ENCODE measurements around the gene AGBL3.
"Not testable (repeated sequence)": the region's sequence is repeated elsewhere in the genome, so short reads cannot be mapped to it uniquely, and the experiment has no call there.

AGBL3 gene

GRCh38 chr7:135171581-135172291, 185.4 kb downstream of the AGBL3 start:
- not testable (repeated sequence) for DNase-seq, H3K9me3 Mint-ChIP-seq, H3K27me3 Mint-ChIP-seq, ATAC-seq
- H3K4me3 Mint-ChIP-seq: peak overlapping the region; percentile 51 to 93
- peak overlapping the region in 1 of 2 donors; percentile 61 for H3K27ac Mint-ChIP-seq
- H3K4me1 Mint-ChIP-seq: peaks cover 52% of the 10 kb centered on the region

DNA sequence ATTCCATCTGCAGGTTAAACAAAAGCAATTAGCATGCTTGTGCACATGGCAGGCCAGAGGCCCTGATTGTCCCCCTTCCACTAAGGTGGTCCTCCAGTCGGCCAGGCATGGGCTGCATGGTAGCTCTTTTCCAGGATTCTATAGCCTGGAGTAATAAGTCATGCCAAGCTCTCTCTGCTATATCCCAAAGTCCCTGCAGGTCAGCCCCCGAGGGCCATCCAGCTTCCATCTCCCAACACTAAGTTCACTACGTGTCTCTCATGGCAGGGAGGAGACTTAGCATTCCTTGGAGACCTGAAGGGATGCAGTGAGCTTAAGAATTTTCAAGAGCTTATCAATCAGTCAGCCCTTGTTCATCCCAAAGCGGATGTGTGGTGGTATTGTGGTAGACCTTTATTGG, 187.6 kb downstream of the AGBL3 start:
- not testable (repeated sequence) for DNase-seq, H3K27ac Mint-ChIP-seq, H3K27me3 Mint-ChIP-seq

GRCh38 chr7:135174941-135175340, 188.6 kb downstream of the AGBL3 start:
- Mint-ChIP-seq H3K4me1 (peaks cover 20% of the 10 kb centered on the region), H3K9me3 (peaks cover 0 to 12% of the 10 kb centered on the region in 2 donors), H3K27ac (no peak overlapping the region), H3K4me3 (no peak overlapping the region), H3K27me3 (no peaks in the 10 kb centered on the region)
- no peak for DNase-seq
- no peak for ATAC-seq

More for the DNA sequence above, 187.6 kb downstream of the AGBL3 start:
- ATAC-seq, H3K4me3 Mint-ChIP-seq, H3K9me3 Mint-ChIP-seq: not testable (repeated sequence)
- H3K4me1 Mint-ChIP-seq: peaks cover 30% of the 10 kb centered on the region

DNA sequence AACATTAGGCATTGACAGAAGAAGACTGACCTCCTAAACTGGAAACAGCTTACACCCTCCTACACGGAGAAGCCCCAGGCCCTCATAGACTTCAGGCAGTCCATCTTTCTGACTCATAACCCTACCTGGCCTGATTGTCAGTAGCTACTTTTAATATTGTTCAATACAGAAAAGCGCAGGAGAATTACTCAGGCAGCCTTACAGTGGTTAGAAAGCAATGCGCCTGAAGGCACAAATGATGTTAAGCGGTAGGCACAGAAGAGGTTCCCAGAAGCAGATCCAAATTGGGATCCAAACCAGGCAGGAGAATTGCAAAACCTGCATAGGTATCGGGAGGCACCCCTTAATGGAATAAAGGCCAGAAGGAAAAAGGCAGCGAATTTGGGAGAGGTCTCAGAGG, 189.6 kb downstream of the AGBL3 start:
- no peak overlapping the region for H3K4me3 Mint-ChIP-seq
- peaks cover 16% of the 10 kb centered on the region for H3K4me1 Mint-ChIP-seq
- no peaks in the 10 kb centered on the region for H3K27me3 Mint-ChIP-seq
- H3K27ac Mint-ChIP-seq: no peak overlapping the region
- no peak for ATAC-seq
- H3K9me3 Mint-ChIP-seq: peaks cover 0 to 12% of the 10 kb centered on the region in 2 donors
- DNase-seq: no peak

DNA sequence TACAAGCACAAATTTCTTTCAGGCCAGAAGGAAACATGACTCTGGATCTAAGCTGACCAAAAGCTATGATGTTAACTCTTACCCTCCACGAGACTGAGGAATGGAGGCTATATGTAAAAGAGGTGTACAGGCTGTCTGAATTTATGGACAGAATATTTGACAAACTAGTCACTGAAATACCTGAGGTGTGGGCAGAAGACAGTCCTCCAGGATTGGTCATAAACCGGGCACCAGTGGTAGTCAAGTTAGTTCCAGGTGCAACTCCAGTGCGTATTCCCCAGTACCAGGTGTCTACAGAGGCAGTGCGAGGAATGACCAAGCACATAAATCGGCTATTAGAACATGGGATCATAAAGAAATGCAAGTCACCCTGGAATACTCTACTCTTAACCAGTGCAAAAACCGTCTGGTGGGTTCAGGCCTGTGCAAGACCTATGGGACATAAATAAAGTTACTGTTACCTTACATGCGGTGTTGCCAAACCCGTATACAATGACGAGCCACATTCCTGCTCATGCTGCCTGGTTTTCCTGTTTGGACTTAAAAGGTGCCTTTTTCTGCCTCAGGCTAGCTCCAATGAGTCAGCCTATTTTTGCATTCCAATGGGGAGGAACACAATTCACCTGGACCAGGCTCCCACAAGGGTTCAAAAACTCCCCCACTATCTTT, 190.9 kb downstream of the AGBL3 start:
- Mint-ChIP-seq H3K9me3 (peaks cover 9 to 25% of the 10 kb centered on the region in 2 donors), H3K4me3 (no peak overlapping the region), H3K27me3 (no peaks in the 10 kb centered on the region), H3K4me1 (peaks cover 3% of the 10 kb centered on the region), H3K27ac (no peak overlapping the region)
- ATAC-seq (no peak), DNase-seq (no peak)

DNA sequence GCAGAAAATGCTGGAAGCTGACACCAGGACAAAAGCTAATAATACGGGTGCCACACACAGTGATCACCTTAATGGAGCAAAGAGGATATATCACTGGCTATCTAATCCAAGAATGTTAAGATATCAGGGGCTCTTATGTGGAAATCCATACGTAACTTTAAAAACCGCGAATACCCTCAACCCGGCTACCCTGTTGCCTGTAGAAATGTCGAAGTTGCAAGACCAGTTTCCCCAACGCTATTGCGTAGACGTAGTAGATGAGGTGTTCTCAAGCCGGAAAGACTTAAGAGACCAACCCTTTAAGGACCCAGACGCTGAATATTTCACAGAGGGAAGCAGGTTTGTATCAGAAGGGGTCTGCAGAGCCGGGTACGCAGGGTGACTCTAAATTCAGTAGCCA, 192.1 kb downstream of the AGBL3 start:
- Mint-ChIP-seq H3K27ac (no peak overlapping the region), H3K27me3 (no peaks in the 10 kb centered on the region), H3K4me3 (no peak overlapping the region), H3K9me3 (peaks cover 14 to 37% of the 10 kb centered on the region in 2 donors), H3K4me1 (no peaks in the 10 kb centered on the region)
- ATAC-seq: no peak
- no peak for DNase-seq

- no peak overlapping the region for H3K4me3 Mint-ChIP-seq
- ATAC-seq (no peak), DNase-seq (no peak)
- peaks cover 14 to 42% of the 10 kb centered on the region in 2 donors for H3K9me3 Mint-ChIP-seq
- no peaks in the 10 kb centered on the region for H3K27me3 Mint-ChIP-seq
- no peak overlapping the region for H3K27ac Mint-ChIP-seq
- no peaks in the 10 kb centered on the region for H3K4me1 Mint-ChIP-seq
These were observed 193.1 kb downstream of the AGBL3 start for GRCh38 chr7:135179321-135179925.

GRCh38 chr7:135180122-135180521, 193.8 kb downstream of the AGBL3 start:
- Mint-ChIP-seq H3K4me3 (no peak overlapping the region), H3K27ac (no peak overlapping the region), H3K27me3 (no peaks in the 10 kb centered on the region), H3K4me1 (no peaks in the 10 kb centered on the region), H3K9me3 (peaks cover 14 to 42% of the 10 kb centered on the region in 2 donors)
- ATAC-seq (peak; percentile 85), DNase-seq (peak in 1 of 2 donors; percentile 45)

DNA sequence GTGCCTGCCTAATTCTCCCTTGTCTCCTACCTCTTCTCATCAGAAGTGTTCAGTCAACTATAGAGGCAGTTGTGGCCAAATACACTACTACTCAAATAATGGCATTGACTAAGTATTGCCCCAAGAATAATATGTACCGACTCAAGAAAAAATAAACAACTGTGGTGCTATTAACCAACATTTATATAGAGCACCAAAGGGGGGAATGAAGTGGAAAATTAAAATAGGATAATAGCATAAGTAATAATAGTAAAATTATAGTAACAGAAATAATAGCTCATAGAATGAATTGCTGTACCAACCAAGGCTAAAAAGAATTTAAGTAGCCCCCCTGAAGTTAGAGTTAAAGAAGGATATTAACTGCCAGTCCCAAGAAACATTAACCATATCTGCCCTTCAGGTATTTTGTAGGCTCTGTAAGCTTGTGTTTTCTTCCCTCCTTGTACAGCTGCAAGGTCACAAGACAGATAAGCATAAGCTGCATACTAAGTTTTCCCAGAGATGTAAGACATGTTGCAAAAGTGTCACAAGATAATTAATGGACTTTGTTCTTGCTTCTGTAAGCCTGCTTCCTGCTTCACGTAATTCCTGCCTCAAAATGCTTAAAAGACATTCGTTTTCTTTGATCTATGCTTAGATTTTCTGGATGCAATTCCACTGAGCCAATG, 195.1 kb downstream of the AGBL3 start:
- Mint-ChIP-seq H3K4me3 (no peak overlapping the region), H3K27ac (no peak overlapping the region), H3K9me3 (peaks cover 14 to 42% of the 10 kb centered on the region in 2 donors)

DNA sequence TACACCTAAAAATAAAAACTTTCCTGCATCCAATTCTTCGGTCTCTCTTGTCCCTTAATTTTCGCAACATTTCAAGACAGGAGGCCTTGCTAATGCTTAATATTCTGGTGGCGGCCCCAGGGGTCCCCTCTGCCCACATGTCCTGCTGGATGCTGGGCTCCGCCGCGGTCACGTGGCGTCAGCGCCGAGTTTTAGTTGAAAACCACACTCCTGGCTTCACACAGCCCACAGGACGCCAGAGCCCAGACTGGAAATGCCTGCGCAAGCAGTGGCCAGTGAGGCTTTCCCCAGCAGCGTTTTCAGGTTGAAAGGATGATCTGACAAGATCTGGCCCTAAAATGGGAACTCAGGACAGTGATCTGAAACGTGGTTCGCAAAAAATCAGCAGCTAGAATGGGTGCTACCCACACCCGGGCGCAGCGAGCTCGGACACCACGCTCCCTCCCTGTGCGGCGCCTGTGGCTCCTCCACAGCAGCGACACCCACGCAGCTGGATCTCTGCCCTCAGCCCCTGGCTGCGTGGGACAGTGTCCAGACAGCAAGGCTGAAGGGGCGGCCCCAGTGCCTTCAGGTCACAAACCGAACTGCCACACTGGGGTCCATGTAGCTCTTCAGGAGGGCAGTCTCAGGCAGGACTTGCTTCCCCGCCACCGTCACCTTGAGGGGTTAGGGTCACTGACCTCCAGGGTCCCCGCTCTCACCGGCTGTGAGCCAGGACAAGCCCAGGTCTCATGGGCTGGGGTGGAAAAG, 195.8 kb downstream of the AGBL3 start:
- H3K27me3 Mint-ChIP-seq: no peaks in the 10 kb centered on the region
- no peak for DNase-seq
- peaks cover 14 to 42% of the 10 kb centered on the region in 2 donors for H3K9me3 Mint-ChIP-seq
- peaks cover 11% of the 10 kb centered on the region for H3K4me1 Mint-ChIP-seq
- no peak overlapping the region for H3K27ac Mint-ChIP-seq
- ATAC-seq: no peak
- no peak overlapping the region for H3K4me3 Mint-ChIP-seq

More for the DNA sequence above, 195.1 kb downstream of the AGBL3 start:
- Mint-ChIP-seq H3K27me3 (no peaks in the 10 kb centered on the region), H3K4me1 (peaks cover 4% of the 10 kb centered on the region)
- ATAC-seq (no peak), DNase-seq (no peak)

DNA sequence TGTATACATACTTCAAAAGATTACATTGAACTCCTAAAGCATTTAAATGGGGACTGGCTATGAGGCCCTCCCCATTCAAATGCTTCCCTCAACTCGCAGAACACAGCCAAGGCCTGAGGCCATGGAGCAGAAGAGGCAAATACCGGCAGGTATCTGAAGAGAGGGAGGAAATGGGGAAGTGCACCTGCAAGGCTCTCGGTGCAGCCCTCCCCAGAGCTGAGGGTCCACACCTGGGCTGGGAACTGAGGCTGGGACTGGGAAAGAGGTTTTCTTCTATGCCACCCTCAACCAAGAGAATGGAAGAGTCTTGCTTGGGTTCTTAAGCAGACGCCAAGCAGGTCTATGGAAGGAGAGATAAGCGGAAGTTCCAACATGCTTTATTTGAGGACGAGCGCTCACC, 197.2 kb downstream of the AGBL3 start:
- Mint-ChIP-seq H3K4me1 (peaks cover 11% of the 10 kb centered on the region), H3K27me3 (no peaks in the 10 kb centered on the region), H3K9me3 (peaks cover 14 to 41% of the 10 kb centered on the region in 2 donors), H3K27ac (no peak overlapping the region), H3K4me3 (no peak overlapping the region)
- DNase-seq (no peak), ATAC-seq (no peak)

DNA sequence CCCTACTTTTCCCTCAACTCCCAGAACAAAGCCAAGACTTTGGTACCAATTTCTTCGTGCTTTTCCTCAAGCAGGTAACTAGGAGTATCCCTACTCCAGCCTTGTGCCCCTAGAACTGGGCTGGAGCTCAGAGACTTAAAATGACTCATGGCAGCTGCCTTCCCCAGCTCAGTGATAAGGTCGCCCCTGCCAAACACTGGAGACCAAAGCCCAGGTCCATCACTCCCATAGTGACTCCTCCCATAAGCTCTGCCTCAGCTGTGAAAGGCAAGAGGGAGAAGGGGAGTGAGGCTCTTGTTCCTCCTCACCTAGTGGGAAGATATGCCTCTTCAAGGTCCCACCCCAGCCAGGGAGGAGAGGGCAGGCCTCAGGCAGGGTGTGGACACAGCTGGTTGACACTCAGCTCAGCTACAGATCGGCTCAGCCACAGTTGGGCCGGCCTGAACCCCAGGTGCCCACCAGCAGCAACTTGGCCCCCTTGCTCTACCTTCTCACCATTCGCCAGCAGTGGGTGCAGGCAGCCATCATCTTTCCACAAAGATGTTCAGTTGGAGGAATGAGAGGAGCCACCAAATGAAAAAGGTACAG, 198.0 kb downstream of the AGBL3 start:
- Mint-ChIP-seq H3K4me3 (no peak overlapping the region), H3K4me1 (peaks cover 11% of the 10 kb centered on the region), H3K9me3 (peaks cover 14 to 33% of the 10 kb centered on the region in 2 donors), H3K27ac (peak overlapping the region; percentile 52 to 63), H3K27me3 (no peaks in the 10 kb centered on the region)
- ATAC-seq: no peak
- DNase-seq: no peak

Data from stimulated activated naive CD8-positive, alpha-beta T cell treated with anti-CD3 and anti-CD28 coated beads, Interleukin-15, amount 100 ng/mL, for 72 hours (primary cell).